NCI-H2196 (cell line): ENCODE results near the gene ATP4B.

Experiments used
- DNase-seq: peaks from one replicate; lab custom pipeline; 2025; ENCODE audit not compliant: unreplicated experiment; lab: John Stamatoyannopoulos, UW

Gene ATP4B

GRCh38 chr13:113642563-113642962, 15.4 kb downstream of the ATP4B start:
- DNase-seq, result no peak

- no peak for DNase-seq
Measured at GRCh38 chr13:113641426-113641825, 16.6 kb downstream of the ATP4B start.

GRCh38 chr13:113639616-113640262, 18.3 kb downstream of the ATP4B start:
- no peak for DNase-seq

- DNase-seq, result no peak
Measured at GRCh38 chr13:113638806-113639205, 19.2 kb downstream of the ATP4B start.

GRCh38 chr13:113638173-113638746, 19.7 kb downstream of the ATP4B start:
- DNase-seq, result no peak

GRCh38 chr13:113637262-113638160, 20.5 kb downstream of the ATP4B start:
- no peak for DNase-seq

DNA sequence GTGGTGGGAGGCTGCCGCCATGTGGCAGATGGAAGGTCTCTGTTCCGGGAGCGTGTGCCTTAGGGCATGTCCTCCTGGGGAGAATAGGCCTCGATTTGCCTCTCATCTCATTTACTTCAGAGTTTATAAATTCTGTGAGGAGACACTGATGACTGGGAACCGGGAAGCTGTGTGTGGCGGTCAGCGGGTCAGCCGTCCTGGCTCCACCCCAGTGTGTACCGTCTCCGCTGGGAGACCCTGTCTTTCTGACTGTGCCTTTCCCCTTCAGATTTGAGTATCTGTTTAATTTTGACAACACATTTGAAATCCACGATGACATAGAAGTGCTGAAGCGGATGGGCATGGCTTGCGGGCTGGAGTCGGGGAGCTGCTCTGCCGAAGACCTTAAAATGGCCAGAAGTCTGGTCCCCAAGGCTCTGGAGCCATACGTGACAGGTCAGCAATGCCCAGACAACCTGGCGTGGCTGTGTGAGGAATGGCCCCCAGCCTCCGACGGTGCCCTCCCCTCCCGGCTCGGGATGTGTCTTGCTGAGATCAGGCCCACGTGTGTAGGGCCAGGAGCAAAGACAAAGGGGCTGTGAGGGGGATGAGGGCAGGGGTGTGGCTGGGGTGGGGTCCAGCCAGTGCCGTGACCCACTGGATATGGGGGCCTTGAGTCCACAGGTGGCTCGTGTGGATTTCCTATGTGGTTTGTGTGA, 21.6 kb downstream of the ATP4B start:
- DNase-seq, result no peak

GRCh38 chr13:113635709-113636108, 22.3 kb downstream of the ATP4B start:
- DNase-seq, result no peak

- no peak for DNase-seq
Measured at GRCh38 chr13:113635048-113635420, 23.0 kb downstream of the ATP4B start.

GRCh38 chr13:113634279-113635047, 23.5 kb downstream of the ATP4B start:
- no peak for DNase-seq

- no peak for DNase-seq
Measured at GRCh38 chr13:113633485-113633873, 24.5 kb downstream of the ATP4B start.

- no peak for DNase-seq
Measured at GRCh38 chr13:113632706-113633484, 25.1 kb downstream of the ATP4B start.

DNA sequence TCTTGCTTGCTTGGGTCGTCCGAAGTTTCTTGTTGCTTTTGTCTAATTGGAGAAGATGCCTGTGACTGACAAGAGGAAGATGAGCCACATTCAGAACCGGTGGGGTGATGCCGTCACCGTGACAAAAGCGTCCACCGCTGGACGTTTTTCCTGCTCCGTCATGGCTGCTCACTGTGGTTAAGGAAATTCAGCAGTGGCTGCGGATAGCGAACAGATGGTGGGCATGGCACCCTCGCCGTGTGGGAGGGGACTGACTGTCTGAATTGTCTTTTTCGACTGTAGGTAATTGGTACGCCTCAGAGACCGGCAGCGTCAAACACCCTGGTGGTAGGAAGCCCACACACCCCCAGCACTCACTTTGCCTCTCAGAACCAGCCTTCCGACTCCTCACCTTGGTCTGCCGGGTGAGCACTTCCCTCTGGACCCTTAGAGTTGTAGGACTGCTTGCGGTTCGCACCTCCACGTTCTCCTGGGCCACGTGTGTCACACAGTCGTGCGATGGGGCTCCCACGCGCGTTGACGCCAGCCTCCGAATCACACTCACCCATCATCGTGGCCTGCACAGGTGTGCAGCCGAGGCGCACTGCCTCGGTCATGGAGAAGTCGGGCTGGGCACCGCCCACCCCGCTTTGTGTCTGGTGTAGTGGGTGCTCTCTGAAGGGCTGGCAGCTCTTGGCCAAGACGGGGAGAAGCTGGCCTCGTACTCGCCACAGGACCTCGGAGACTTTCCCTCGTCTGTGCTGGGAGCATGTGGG, 26.5 kb downstream of the ATP4B start:
- DNase-seq, result no peak

DNA sequence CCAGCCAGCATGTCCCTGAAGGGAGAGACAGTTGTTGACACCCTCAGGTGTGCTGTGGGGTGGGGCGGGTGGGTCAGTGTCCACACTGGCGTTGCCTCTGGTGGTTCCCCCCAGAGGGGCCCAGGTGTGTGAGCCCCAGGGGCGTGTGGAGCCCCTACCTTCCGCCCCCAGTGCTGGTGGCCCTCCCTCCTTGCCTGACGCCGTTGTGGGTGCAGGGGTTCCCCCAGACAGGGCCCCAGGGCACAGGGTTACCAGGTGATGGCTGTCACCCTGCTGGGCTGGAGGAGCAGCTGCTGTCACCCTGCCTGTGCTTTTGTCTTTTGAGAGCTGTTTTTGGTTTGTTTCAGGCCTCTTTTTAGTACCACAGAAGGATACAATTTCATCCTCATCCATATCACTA, 27.2 kb downstream of the ATP4B start:
- no peak for DNase-seq

- no peak for DNase-seq
Measured at GRCh38 chr13:113630296-113630695, 27.7 kb downstream of the ATP4B start.

DNA sequence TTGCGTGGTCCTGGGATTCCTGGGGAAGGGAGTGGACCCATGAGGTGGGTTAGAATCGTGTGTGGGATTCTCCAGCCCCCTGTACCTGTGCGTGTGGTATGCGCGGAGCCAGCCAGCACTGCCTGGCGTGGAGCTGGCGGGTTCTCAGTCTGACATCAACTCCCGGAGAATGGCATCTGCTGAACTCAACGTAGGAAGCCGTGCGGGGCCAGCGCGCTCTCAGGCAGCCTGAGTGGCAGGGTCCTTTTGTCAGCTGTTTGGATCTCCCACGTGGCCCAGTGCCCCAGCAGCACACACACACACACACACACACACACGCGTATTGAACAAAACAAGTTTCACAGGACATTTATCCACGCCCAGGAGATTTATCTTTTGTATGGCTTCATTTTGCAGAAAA, 28.1 kb downstream of the ATP4B start:
- DNase-seq, result no peak

DNA sequence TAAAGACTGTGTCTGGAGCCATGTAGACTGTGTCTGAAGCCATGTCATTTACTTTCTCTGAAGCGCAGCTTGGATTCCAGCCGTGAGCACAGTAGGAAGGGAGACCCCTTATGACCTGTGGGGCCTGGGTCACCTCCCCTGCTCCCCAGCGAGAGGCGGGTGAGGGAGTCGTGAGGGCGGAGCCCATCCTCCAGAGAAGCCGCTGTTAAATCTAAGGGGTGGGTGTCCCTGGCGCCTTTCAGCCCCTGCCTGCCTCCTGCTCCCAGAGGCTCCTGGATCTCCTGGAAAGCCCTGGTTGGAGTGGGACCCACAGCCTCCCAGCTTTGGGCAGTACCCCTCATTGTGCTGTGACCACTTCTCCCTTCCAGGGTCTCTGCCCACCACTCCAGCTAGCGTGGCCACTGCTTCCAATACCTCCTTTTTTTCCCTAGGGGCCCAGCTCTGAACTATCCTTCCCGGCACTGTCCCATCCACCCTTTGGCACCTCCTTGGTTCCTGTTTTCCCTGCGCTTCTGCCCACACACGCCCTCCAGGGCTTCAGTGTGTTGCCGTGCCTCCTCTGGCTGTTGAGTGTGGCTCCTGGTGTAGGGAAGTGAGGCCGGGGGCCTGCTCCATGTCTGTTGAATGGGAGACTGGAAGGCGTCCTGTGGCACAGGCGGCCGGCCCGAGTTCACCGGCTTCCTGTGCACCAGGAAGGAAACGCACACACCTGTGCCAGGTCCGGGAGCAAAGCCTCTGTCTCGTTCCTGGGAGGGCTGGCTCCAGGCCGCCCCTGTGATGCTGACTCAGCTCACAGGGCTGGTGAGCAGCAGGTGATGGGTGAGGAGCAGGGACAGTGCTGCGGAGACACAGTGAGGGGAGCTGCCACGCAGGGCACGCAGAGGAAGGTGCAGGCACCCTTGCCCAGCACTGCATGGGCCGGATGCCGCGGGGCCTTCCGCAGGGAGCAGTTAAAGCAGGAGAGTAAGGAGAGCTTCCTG, 29.4 kb downstream of the ATP4B start:
- no peak for DNase-seq

DNA sequence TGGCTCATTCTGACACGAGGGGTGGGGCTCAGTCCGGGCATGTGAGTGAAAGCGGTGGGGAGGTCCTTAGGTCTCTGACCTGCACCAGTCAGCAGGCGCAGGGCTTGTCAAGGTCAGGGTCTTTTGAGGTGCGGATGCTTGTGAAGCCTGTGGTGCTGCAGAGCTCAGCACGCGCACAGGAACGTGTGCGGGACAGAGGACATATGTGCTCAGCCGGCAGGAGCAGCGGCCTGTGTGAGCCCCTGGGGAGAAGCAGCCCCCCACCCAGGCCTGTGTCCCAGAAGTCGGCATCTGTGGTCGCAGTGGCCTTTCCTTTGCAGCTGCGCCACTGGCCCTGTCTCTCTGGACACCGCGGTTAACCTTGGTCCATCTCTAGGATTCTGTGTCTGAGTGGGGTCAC, 30.9 kb downstream of the ATP4B start:
- DNase-seq, result no peak
